WTC11 (cell line): ENCODE results near the gene GNAT3. TPM values are rescaled to one million over a fixed set of nuclear protein-coding genes. Genes with fewer than 3 reads are reported as not detected.

Source experiments
- ATAC-seq: fragments of 200-7000 bp; cut with Tn5 transposase; 2 replicates; pipeline ENCODE4 v1.10.0; 2021; ENCODE audit warnings: mild to moderate bottlenecking, moderate library complexity
- CTCF ChIA-PET: fragments of 300-600 bp; sonication (Branson Sonifier 250); formaldehyde crosslinking; loops from one replicate; lab custom pipeline; 2021; ENCODE audit warnings: antibody characterized with exemption; lab: Charles Lee
- POLR2A ChIA-PET: fragments of 350-600 bp; sonication (Branson Sonifier 250); formaldehyde crosslinking; loops from one replicate; lab custom pipeline; 2021; ENCODE audit warnings: antibody characterized with exemption; lab: Charles Lee
- DNase-seq: peaks from one replicate; pipeline ENCODE4 v3.0.0; 2021; ENCODE audit warnings: low spot score
- H3K27ac Mint-ChIP-seq: 2 replicates; pipeline ENCODE4 v1.8.0; 2021; ENCODE audit warnings: mixed read lengths
- H3K27me3 Mint-ChIP-seq: 2 replicates; pipeline ENCODE4 v1.8.0; 2021; ENCODE audit warnings: low read depth, mild to moderate bottlenecking, moderate library complexity, mixed read lengths
- H3K36me3 Mint-ChIP-seq: 2 replicates; pipeline ENCODE4 v1.8.0; 2021; ENCODE audit warnings: mixed read lengths
- H3K4me1 Mint-ChIP-seq: 2 replicates; pipeline ENCODE4 v1.8.0; 2022; ENCODE audit warnings: mixed read lengths
- H3K4me3 Mint-ChIP-seq: 2 replicates; pipeline ENCODE4 v1.8.0; 2021; ENCODE audit warnings: mild to moderate bottlenecking, moderate library complexity, mixed read lengths
- H3K9me3 Mint-ChIP-seq: 2 replicates; pipeline ENCODE4 v1.8.0; 2021; ENCODE audit warnings: mixed read lengths
- ATF1 ChIP-seq: sonication (generic); formaldehyde crosslinking; IDR thresholded peaks from 2 replicates; pipeline ENCODE4 v1.8.1; 2023; ENCODE audit warnings: mild to moderate bottlenecking, moderate library complexity, missing genetic modification reagents
- ETV6 ChIP-seq: sonication (generic); formaldehyde crosslinking; IDR thresholded peaks from 2 replicates; pipeline ENCODE4 v1.8.1; 2022; ENCODE audit warnings: mild to moderate bottlenecking, missing genetic modification reagents
- OVOL2 ChIP-seq: fragments of 250-450 bp; sonication (Bioruptor Pico); IDR thresholded peaks from 2 replicates; pipeline ENCODE4 v1.9.0; 2021; ENCODE audit warnings: mild to moderate bottlenecking, borderline replicate concordance
- SMAD3 ChIP-seq: sonication (generic); formaldehyde crosslinking; IDR thresholded peaks from 2 replicates; pipeline ENCODE4 v1.8.0; 2022; ENCODE audit warnings: missing genetic modification reagents, mild to moderate bottlenecking, borderline replicate concordance
- SP1 ChIP-seq: sonication (generic); formaldehyde crosslinking; conservative IDR thresholded peaks from 2 replicates; pipeline ENCODE4 v1.8.1; 2022; ENCODE audit warnings: missing genetic modification reagents
- ZNF263 ChIP-seq: sonication (generic); formaldehyde crosslinking; IDR thresholded peaks from 2 replicates; pipeline ENCODE4 v1.8.1; 2022; ENCODE audit warnings: low read depth, mild to moderate bottlenecking, moderate library complexity, missing genetic modification reagents
- ZNF317 ChIP-seq: sonication (generic); formaldehyde crosslinking; IDR thresholded peaks from 2 replicates; pipeline ENCODE4 v1.8.1; 2023; ENCODE audit warnings: low read depth, mild to moderate bottlenecking, moderate library complexity, missing genetic modification reagents, borderline replicate concordance
- ZNF396 ChIP-seq: fragments of 250-450 bp; sonication (Bioruptor Pico); IDR thresholded peaks from 2 replicates; pipeline ENCODE4 v1.8.0; 2021; ENCODE audit warnings: mild to moderate bottlenecking, moderate library complexity, borderline replicate concordance
- ZNF423 ChIP-seq: fragments of 250-450 bp; sonication (Bioruptor Pico); IDR thresholded peaks from 2 replicates; pipeline ENCODE4 v2.1.2; 2022; ENCODE audit warnings: mild to moderate bottlenecking, moderate library complexity
- total RNA-seq: library from RNA; stranded (reverse); gene quantifications from 3 replicates; pipeline ENCODE4 v1.2.3, GENCODE V29; 2021
- TF ChIP-seq, protein P1 (sequence below): sonication (generic); formaldehyde crosslinking; IDR thresholded peaks from 2 replicates; pipeline ENCODE4 v1.8.1; 2022; ENCODE audit warnings: mild to moderate bottlenecking, moderate library complexity, missing genetic modification reagents
- TF ChIP-seq, protein P2 (sequence below): sonication (generic); formaldehyde crosslinking; IDR thresholded peaks from 2 replicates; pipeline ENCODE4 v1.8.0; 2023; ENCODE audit warnings: mild to moderate bottlenecking, missing genetic modification reagents
- TF ChIP-seq, protein P3 (sequence below): sonication (generic); formaldehyde crosslinking; conservative IDR thresholded peaks from 2 replicates; pipeline ENCODE4 v1.8.1; 2023; ENCODE audit warnings: mild to moderate bottlenecking, low read depth, missing genetic modification reagents, moderate library complexity
- TF ChIP-seq, protein P4 (sequence below): sonication (generic); formaldehyde crosslinking; IDR thresholded peaks from 2 replicates; pipeline ENCODE4 v1.8.1; 2023; ENCODE audit warnings: mild to moderate bottlenecking, missing genetic modification reagents, moderate library complexity
- TF ChIP-seq, protein P5 (sequence below): fragments of 250-450 bp; sonication (Bioruptor Pico); conservative IDR thresholded peaks from 2 replicates; pipeline ENCODE4 v1.9.0; 2021; ENCODE audit warnings: mild to moderate bottlenecking
- TF ChIP-seq, protein P6 (sequence below): sonication (generic); formaldehyde crosslinking; IDR thresholded peaks from 2 replicates; pipeline ENCODE4 v1.8.0; 2022; ENCODE audit warnings: mild to moderate bottlenecking, missing genetic modification reagents
- TF ChIP-seq, protein P7 (sequence below): sonication (generic); formaldehyde crosslinking; IDR thresholded peaks from 2 replicates; pipeline ENCODE4 v1.8.1; 2023; ENCODE audit warnings: mild to moderate bottlenecking, missing genetic modification reagents, moderate library complexity
- TF ChIP-seq, protein P8 (sequence below): sonication (generic); formaldehyde crosslinking; IDR thresholded peaks from 2 replicates; pipeline ENCODE4 v1.8.1; 2022; ENCODE audit warnings: low read depth, missing genetic modification reagents, borderline replicate concordance
- TF ChIP-seq, protein P9 (sequence below): fragments of 250-450 bp; sonication (Bioruptor Pico); IDR thresholded peaks from 2 replicates; pipeline ENCODE4 v1.9.0; 2021; ENCODE audit warnings: mild to moderate bottlenecking, borderline replicate concordance
- TF ChIP-seq, protein P10 (sequence below): fragments of 250-450 bp; sonication (Bioruptor Pico); IDR thresholded peaks from 2 replicates; pipeline ENCODE4 v1.9.0; 2021; ENCODE audit warnings: mild to moderate bottlenecking

GNAT3 gene
- total RNA-seq, 1 experiment from 2014 or later: not detected

DNA sequence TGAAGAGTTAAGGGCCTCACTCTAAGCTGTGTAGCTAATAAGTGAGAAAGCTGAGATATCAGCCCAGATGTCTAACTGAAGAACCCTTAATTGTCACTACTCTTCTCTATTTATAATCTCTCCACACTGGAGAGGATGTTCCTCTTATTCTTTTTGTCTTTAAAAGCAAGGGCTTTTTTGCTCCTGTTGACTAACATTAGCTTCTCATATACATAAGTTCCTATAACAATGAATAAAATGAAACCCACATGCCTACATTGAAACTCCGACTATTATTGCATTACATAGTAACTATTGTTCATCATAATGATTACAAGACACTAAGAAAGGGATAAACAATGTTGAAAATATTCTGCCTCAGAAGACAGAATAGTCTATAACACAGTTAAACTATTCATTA, 67.1 kb downstream of the GNAT3 start:
- DNase-seq: no peak
- no peaks in the 10 kb centered on the region for H3K9me3 Mint-ChIP-seq
- peaks cover 4% of the 10 kb centered on the region; the same call in 1 of the 2 replicates for H3K4me1 Mint-ChIP-seq
- CTCF ChIA-PET: no interaction called here
- no peak overlapping the region for H3K4me3 Mint-ChIP-seq
- H3K27ac Mint-ChIP-seq: no peak overlapping the region
- TF ChIP-seq ZNF423 (CRISPR knock-in tag) (no peak), OVOL2 (CRISPR knock-in tag) (no peak), ZNF263 (no peak), ATF1 (CRISPR knock-in tag) (no peak), ZNF396 (CRISPR knock-in tag) (no peak), SP1 (CRISPR knock-in tag) (no peak), ETV6 (no peak), ZNF317 (no peak), SMAD3 (CRISPR knock-in tag) (no peak)
- TF ChIP-seq, protein P1, sequence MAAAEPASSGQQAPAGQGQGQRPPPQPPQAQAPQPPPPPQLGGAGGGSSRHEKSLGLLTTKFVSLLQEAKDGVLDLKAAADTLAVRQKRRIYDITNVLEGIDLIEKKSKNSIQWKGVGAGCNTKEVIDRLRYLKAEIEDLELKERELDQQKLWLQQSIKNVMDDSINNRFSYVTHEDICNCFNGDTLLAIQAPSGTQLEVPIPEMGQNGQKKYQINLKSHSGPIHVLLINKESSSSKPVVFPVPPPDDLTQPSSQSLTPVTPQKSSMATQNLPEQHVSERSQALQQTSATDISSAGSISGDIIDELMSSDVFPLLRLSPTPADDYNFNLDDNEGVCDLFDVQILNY (CRISPR knock-in tag): no peak
- TF ChIP-seq, protein P2, sequence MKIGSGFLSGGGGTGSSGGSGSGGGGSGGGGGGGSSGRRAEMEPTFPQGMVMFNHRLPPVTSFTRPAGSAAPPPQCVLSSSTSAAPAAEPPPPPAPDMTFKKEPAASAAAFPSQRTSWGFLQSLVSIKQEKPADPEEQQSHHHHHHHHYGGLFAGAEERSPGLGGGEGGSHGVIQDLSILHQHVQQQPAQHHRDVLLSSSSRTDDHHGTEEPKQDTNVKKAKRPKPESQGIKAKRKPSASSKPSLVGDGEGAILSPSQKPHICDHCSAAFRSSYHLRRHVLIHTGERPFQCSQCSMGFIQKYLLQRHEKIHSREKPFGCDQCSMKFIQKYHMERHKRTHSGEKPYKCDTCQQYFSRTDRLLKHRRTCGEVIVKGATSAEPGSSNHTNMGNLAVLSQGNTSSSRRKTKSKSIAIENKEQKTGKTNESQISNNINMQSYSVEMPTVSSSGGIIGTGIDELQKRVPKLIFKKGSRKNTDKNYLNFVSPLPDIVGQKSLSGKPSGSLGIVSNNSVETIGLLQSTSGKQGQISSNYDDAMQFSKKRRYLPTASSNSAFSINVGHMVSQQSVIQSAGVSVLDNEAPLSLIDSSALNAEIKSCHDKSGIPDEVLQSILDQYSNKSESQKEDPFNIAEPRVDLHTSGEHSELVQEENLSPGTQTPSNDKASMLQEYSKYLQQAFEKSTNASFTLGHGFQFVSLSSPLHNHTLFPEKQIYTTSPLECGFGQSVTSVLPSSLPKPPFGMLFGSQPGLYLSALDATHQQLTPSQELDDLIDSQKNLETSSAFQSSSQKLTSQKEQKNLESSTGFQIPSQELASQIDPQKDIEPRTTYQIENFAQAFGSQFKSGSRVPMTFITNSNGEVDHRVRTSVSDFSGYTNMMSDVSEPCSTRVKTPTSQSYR: no peak
- TF ChIP-seq, protein P3, sequence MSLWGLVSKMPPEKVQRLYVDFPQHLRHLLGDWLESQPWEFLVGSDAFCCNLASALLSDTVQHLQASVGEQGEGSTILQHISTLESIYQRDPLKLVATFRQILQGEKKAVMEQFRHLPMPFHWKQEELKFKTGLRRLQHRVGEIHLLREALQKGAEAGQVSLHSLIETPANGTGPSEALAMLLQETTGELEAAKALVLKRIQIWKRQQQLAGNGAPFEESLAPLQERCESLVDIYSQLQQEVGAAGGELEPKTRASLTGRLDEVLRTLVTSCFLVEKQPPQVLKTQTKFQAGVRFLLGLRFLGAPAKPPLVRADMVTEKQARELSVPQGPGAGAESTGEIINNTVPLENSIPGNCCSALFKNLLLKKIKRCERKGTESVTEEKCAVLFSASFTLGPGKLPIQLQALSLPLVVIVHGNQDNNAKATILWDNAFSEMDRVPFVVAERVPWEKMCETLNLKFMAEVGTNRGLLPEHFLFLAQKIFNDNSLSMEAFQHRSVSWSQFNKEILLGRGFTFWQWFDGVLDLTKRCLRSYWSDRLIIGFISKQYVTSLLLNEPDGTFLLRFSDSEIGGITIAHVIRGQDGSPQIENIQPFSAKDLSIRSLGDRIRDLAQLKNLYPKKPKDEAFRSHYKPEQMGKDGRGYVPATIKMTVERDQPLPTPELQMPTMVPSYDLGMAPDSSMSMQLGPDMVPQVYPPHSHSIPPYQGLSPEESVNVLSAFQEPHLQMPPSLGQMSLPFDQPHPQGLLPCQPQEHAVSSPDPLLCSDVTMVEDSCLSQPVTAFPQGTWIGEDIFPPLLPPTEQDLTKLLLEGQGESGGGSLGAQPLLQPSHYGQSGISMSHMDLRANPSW: no peak
- TF ChIP-seq, protein P4, sequence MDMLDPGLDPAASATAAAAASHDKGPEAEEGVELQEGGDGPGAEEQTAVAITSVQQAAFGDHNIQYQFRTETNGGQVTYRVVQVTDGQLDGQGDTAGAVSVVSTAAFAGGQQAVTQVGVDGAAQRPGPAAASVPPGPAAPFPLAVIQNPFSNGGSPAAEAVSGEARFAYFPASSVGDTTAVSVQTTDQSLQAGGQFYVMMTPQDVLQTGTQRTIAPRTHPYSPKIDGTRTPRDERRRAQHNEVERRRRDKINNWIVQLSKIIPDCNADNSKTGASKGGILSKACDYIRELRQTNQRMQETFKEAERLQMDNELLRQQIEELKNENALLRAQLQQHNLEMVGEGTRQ (CRISPR knock-in tag): no peak
- TF ChIP-seq, protein P5, sequence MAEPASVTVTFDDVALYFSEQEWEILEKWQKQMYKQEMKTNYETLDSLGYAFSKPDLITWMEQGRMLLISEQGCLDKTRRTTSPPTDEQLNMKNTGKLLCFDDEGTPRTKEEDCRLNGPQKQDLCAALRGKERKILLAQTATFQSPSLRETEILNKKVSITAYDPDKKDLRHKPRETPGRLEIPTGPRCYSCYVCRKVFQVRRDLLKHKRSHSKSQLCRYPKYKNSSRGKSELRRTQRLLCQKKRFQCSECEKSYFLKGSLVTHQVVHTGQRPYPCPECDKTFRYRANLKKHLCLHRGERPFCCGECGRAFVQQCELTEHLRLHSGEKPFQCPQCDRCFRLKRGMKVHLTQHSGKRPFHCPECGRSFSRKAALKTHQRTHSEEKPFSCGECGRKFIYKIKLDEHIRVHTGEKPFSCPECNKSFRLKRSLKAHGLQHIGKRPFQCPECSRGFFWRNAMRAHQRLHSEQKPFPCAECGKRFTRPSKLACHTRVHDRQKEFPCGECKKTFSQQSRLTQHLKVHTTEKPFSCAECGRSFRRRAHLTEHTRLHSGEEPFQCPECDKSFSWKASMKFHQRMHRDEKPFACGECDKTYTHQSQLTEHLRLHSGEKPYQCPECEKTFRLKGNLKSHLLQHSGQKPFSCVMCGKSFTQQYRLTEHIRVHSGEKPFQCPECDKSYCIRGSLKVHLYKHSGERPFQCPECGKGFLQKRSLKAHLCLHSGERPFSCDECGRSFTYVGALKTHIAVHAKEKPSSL: no peak
- TF ChIP-seq, protein P6, sequence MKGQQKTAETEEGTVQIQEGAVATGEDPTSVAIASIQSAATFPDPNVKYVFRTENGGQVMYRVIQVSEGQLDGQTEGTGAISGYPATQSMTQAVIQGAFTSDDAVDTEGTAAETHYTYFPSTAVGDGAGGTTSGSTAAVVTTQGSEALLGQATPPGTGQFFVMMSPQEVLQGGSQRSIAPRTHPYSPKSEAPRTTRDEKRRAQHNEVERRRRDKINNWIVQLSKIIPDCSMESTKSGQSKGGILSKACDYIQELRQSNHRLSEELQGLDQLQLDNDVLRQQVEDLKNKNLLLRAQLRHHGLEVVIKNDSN (CRISPR knock-in tag): no peak
- TF ChIP-seq, protein P7, sequence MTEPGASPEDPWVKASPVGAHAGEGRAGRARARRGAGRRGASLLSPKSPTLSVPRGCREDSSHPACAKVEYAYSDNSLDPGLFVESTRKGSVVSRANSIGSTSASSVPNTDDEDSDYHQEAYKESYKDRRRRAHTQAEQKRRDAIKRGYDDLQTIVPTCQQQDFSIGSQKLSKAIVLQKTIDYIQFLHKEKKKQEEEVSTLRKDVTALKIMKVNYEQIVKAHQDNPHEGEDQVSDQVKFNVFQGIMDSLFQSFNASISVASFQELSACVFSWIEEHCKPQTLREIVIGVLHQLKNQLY (CRISPR knock-in tag): no peak
- TF ChIP-seq, protein P8, sequence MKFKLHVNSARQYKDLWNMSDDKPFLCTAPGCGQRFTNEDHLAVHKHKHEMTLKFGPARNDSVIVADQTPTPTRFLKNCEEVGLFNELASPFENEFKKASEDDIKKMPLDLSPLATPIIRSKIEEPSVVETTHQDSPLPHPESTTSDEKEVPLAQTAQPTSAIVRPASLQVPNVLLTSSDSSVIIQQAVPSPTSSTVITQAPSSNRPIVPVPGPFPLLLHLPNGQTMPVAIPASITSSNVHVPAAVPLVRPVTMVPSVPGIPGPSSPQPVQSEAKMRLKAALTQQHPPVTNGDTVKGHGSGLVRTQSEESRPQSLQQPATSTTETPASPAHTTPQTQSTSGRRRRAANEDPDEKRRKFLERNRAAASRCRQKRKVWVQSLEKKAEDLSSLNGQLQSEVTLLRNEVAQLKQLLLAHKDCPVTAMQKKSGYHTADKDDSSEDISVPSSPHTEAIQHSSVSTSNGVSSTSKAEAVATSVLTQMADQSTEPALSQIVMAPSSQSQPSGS (CRISPR knock-in tag): no peak
- TF ChIP-seq, protein P9, sequence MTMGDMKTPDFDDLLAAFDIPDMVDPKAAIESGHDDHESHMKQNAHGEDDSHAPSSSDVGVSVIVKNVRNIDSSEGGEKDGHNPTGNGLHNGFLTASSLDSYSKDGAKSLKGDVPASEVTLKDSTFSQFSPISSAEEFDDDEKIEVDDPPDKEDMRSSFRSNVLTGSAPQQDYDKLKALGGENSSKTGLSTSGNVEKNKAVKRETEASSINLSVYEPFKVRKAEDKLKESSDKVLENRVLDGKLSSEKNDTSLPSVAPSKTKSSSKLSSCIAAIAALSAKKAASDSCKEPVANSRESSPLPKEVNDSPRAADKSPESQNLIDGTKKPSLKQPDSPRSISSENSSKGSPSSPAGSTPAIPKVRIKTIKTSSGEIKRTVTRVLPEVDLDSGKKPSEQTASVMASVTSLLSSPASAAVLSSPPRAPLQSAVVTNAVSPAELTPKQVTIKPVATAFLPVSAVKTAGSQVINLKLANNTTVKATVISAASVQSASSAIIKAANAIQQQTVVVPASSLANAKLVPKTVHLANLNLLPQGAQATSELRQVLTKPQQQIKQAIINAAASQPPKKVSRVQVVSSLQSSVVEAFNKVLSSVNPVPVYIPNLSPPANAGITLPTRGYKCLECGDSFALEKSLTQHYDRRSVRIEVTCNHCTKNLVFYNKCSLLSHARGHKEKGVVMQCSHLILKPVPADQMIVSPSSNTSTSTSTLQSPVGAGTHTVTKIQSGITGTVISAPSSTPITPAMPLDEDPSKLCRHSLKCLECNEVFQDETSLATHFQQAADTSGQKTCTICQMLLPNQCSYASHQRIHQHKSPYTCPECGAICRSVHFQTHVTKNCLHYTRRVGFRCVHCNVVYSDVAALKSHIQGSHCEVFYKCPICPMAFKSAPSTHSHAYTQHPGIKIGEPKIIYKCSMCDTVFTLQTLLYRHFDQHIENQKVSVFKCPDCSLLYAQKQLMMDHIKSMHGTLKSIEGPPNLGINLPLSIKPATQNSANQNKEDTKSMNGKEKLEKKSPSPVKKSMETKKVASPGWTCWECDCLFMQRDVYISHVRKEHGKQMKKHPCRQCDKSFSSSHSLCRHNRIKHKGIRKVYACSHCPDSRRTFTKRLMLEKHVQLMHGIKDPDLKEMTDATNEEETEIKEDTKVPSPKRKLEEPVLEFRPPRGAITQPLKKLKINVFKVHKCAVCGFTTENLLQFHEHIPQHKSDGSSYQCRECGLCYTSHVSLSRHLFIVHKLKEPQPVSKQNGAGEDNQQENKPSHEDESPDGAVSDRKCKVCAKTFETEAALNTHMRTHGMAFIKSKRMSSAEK (CRISPR knock-in tag): no peak
- TF ChIP-seq, protein P10, sequence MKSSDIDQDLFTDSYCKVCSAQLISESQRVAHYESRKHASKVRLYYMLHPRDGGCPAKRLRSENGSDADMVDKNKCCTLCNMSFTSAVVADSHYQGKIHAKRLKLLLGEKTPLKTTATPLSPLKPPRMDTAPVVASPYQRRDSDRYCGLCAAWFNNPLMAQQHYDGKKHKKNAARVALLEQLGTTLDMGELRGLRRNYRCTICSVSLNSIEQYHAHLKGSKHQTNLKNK (CRISPR knock-in tag): no peak
- TF ChIP-seq, all 79 proteins: peak for 0
- no peak for ATAC-seq
- POLR2A ChIA-PET: no interaction called here
- H3K36me3 Mint-ChIP-seq: no peaks in the 10 kb centered on the region
- H3K27me3 Mint-ChIP-seq: no peaks in the 10 kb centered on the region
